Endodermal cell (in vitro differentiated cells): ENCODE results near the gene AGK. TPM values are rescaled to one million over a fixed set of nuclear protein-coding genes. Genes with fewer than 3 reads are reported as not detected.

Source experiments
- DNase-seq: peaks from one replicate; pipeline ENCODE4 v3.0.0-alpha.2; 2017
- H3K27ac ChIP-seq: 2 replicates; pipeline ENCODE4 v1.5.1; 2013; ENCODE audit warnings: mild to moderate bottlenecking, low read depth, low read length, moderate library complexity
- H3K27me3 ChIP-seq: 2 replicates; pipeline ENCODE4 v1.6.1; 2013; ENCODE audit warnings: mild to moderate bottlenecking, low read length, moderate library complexity; ENCODE audit not compliant: insufficient read depth, control insufficient read depth, poor library complexity, severe bottlenecking
- H3K36me3 ChIP-seq: 2 replicates; pipeline ENCODE4 v1.7.0; 2013; ENCODE audit warnings: mild to moderate bottlenecking, low read length, moderate library complexity; ENCODE audit not compliant: control insufficient read depth, insufficient read depth
- H3K4me1 ChIP-seq: one replicate; pipeline ENCODE4 v1.7.0; 2013; ENCODE audit warnings: low read length; ENCODE audit not compliant: control insufficient read depth, insufficient read depth
- H3K4me3 ChIP-seq: 2 replicates; pipeline ENCODE4 v1.5.1; 2013; ENCODE audit warnings: mild to moderate bottlenecking, low read length, moderate library complexity
- H3K9ac ChIP-seq: 2 replicates; pipeline ENCODE4 v1.6.1; 2013; ENCODE audit warnings: mild to moderate bottlenecking, low read length, moderate library complexity; ENCODE audit not compliant: poor library complexity, severe bottlenecking; ENCODE audit errors: extremely low read depth
- H3K9me3 ChIP-seq: 2 replicates; pipeline ENCODE4 v1.6.1; 2013; ENCODE audit warnings: mild to moderate bottlenecking, low read length, moderate library complexity; ENCODE audit not compliant: control insufficient read depth
- H3K27ac Mint-ChIP-seq: 2 replicates; pipeline ENCODE4 v1.8.0; 2020; ENCODE audit warnings: mixed read lengths
- H3K27me3 Mint-ChIP-seq: 2 replicates; pipeline ENCODE4 v1.8.0; 2021; ENCODE audit warnings: mild to moderate bottlenecking, mixed read lengths; ENCODE audit not compliant: insufficient read depth
- H3K36me3 Mint-ChIP-seq: 2 replicates; pipeline ENCODE4 v1.8.0; 2020; ENCODE audit warnings: low read depth, mixed read lengths
- H3K4me1 Mint-ChIP-seq: 2 replicates; pipeline ENCODE4 v1.8.0; 2020; ENCODE audit warnings: mixed read lengths
- H3K4me3 Mint-ChIP-seq: 2 replicates; pipeline ENCODE4 v1.8.0; 2020; ENCODE audit warnings: mild to moderate bottlenecking, moderate library complexity, mixed read lengths
- H3K9me3 Mint-ChIP-seq: 2 replicates; pipeline ENCODE4 v1.8.0; 2020; ENCODE audit warnings: mild to moderate bottlenecking, mixed read lengths
- CTCF ChIP-seq: fragments of 200-600 bp; sonication (generic); conservative IDR thresholded peaks from 2 replicates; pipeline ENCODE4 v1.5.0; 2021; ENCODE audit warnings: antibody characterized with exemption, mild to moderate bottlenecking
- WGBS, 2 experiments: methylation state at CpG; one replicate each; pipeline versions ENCODE4 v1.1.5 to v1.1.7; 2013; ENCODE audit warnings: missing lambda C conversion rate in 2 of 2, mixed read lengths in 1 of 2; ENCODE audit not compliant: insufficient coverage in 1 of 2, insufficient read length in 1 of 2; 5-methylcytosine and 5-hydroxymethylcytosine counted together
- total RNA-seq, 2 donors: library from RNA; stranded (reverse); fragmentation: NEBNext Ultra II Directional in 1 of 2; extraction: Animal tissue kit (Norgen Biotek cat#: 25700) in 1 of 2; gene quantifications; 2 replicates in 1 of 2; 3 replicates in 1 of 2; pipeline ENCODE4 v1.2.1, GENCODE V29; 2021

The AGK gene
- total RNA-seq, 2 donors from 2014 or later = 30.2 to 41.7 TPM

- TF ChIP-seq CTCF = peak; percentile 88
- Histone ChIP-seq H3K9me3 (peaks cover 8% of the 10 kb centered on the region), H3K36me3 (peaks cover 13% of the 10 kb centered on the region), H3K4me3 (no peak overlapping the region), H3K27ac (peak overlapping the region; percentile 97), H3K9ac (no peak overlapping the region), H3K4me1 (no peaks in the 10 kb centered on the region), H3K27me3 (no peaks in the 10 kb centered on the region)
- DNase-seq = peak; percentile 86
- Mint-ChIP-seq H3K27me3 (no peaks in the 10 kb centered on the region), H3K4me1 (peaks cover 6% of the 10 kb centered on the region), H3K9me3 (no peaks in the 10 kb centered on the region), H3K36me3 (peaks cover 22% of the 10 kb centered on the region), H3K27ac (peak overlapping the region; percentile 89), H3K4me3 (no peak overlapping the region)
- 25 to 56% methylated on average over 2 to 4 of the region's 4 CpGs for WGBS, 2 experiments
These were observed 123.5 kb downstream of the AGK start for GRCh38 chr7:141674702-141675101.

- Histone ChIP-seq H3K9ac (no peak overlapping the region), H3K36me3 (peaks cover 11% of the 10 kb centered on the region), H3K4me1 (no peaks in the 10 kb centered on the region), H3K4me3 (no peak overlapping the region), H3K27ac (no peak overlapping the region), H3K9me3 (peaks cover 8% of the 10 kb centered on the region), H3K27me3 (no peaks in the 10 kb centered on the region)
- TF ChIP-seq CTCF = no peak
- H3K9me3 Mint-ChIP-seq = no peaks in the 10 kb centered on the region
- WGBS, 2 experiments = 89 to 93% methylated on average over 4 to 5 of the region's 6 CpGs
- H3K27ac Mint-ChIP-seq = no peak overlapping the region
- no peak overlapping the region for H3K4me3 Mint-ChIP-seq
- DNase-seq = no peak
- peaks cover 6% of the 10 kb centered on the region for H3K4me1 Mint-ChIP-seq
- H3K36me3 Mint-ChIP-seq = peaks cover 18% of the 10 kb centered on the region
- no peaks in the 10 kb centered on the region for H3K27me3 Mint-ChIP-seq
These were observed 124.4 kb downstream of the AGK start for GRCh38 chr7:141675436-141676215.

GRCh38 chr7:141676618-141677017 is 125.4 kb downstream of the AGK start:
- Mint-ChIP-seq H3K9me3 (no peaks in the 10 kb centered on the region), H3K4me3 (no peak overlapping the region), H3K27ac (no peak overlapping the region), H3K36me3 (peaks cover 15% of the 10 kb centered on the region), H3K4me1 (peaks cover 6% of the 10 kb centered on the region), H3K27me3 (no peaks in the 10 kb centered on the region)
- Histone ChIP-seq H3K4me3 (no peak overlapping the region), H3K27me3 (no peaks in the 10 kb centered on the region), H3K27ac (no peak overlapping the region), H3K9ac (no peak overlapping the region), H3K4me1 (no peaks in the 10 kb centered on the region), H3K9me3 (peaks cover 8% of the 10 kb centered on the region), H3K36me3 (peaks cover 7% of the 10 kb centered on the region)
- no peak for DNase-seq
- 89 to 100% methylated on average over 3 of the region's 3 CpGs for WGBS, 2 experiments
- TF ChIP-seq CTCF = no peak
